ENCODE data around the gene CTNND2.

- TF ChIP-seq, protein P1, sequence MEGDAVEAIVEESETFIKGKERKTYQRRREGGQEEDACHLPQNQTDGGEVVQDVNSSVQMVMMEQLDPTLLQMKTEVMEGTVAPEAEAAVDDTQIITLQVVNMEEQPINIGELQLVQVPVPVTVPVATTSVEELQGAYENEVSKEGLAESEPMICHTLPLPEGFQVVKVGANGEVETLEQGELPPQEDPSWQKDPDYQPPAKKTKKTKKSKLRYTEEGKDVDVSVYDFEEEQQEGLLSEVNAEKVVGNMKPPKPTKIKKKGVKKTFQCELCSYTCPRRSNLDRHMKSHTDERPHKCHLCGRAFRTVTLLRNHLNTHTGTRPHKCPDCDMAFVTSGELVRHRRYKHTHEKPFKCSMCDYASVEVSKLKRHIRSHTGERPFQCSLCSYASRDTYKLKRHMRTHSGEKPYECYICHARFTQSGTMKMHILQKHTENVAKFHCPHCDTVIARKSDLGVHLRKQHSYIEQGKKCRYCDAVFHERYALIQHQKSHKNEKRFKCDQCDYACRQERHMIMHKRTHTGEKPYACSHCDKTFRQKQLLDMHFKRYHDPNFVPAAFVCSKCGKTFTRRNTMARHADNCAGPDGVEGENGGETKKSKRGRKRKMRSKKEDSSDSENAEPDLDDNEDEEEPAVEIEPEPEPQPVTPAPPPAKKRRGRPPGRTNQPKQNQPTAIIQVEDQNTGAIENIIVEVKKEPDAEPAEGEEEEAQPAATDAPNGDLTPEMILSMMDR (IDR thresholded peaks at IDR 0.05 in 8 of 11, conservative IDR thresholded peaks at IDR 0.05 in 3 of 11) = no peak
- TF ChIP-seq POLR2AphosphoS5 (IDR thresholded peaks at IDR 0.05) (no peak), POLR2A (IDR thresholded peaks at IDR 0.05) (no peak)
Measured at GRCh38 chr5:11455505-11455904, 448.7 kb downstream of the CTNND2 start.
